Body of pancreas (tissue), 4 donors: ENCODE measurements around the gene TBC1D23.

ENCODE experiments used
- POLR2A ChIP-seq, 3 donors: fragments of 450-650 bp; IDR thresholded peaks; one replicate each; pipeline ENCODE4 v1.6.1; 2016; ENCODE audit warnings: antibody characterized with exemption in 3 of 3, mild to moderate bottlenecking in 2 of 3
- TF ChIP-seq, protein P1 (sequence below), 7 experiments: fragments of 450-650 bp in 4 of 7; fragments of 200-600 bp in 3 of 7; sonication (generic) in 3 of 7; IDR thresholded peaks; one replicate each; pipeline ENCODE4 v1.5.1; 2016 to 2019; ENCODE audit warnings: antibody characterized with exemption in 7 of 7

DNA sequence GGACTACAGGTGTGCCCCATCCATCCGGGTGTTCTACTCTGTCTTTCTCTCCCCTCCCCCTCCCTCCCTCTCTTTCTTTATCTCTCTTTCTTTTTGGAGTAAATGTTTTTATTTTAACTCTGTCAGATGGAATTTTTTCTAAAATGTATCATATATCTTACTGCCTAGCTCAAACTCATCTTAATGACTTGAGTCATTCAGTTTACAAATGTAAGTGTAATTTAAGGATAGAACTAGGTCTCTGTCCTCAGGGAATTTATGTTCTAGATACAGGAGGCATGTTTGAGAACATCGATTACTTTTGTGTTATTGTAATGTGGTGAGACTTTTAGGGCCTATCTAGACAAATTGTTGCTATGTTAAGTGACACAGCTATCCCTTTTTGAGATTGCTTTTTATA is 3.5 kb downstream of the TBC1D23 start:
- TF ChIP-seq, protein P1, sequence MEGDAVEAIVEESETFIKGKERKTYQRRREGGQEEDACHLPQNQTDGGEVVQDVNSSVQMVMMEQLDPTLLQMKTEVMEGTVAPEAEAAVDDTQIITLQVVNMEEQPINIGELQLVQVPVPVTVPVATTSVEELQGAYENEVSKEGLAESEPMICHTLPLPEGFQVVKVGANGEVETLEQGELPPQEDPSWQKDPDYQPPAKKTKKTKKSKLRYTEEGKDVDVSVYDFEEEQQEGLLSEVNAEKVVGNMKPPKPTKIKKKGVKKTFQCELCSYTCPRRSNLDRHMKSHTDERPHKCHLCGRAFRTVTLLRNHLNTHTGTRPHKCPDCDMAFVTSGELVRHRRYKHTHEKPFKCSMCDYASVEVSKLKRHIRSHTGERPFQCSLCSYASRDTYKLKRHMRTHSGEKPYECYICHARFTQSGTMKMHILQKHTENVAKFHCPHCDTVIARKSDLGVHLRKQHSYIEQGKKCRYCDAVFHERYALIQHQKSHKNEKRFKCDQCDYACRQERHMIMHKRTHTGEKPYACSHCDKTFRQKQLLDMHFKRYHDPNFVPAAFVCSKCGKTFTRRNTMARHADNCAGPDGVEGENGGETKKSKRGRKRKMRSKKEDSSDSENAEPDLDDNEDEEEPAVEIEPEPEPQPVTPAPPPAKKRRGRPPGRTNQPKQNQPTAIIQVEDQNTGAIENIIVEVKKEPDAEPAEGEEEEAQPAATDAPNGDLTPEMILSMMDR (IDR thresholded peaks at IDR 0.05), result no peak
- TF ChIP-seq POLR2A (IDR thresholded peaks at IDR 0.05), result no peak
